ENCODE data around the gene UPK3B.
"Not testable (repeated sequence)": the region's sequence is repeated elsewhere in the genome, so short reads cannot be mapped to it uniquely, and the experiment has no call there.

Gene UPK3B

GRCh38 chr7:76492139-76492538 is 18.2 kb upstream of the UPK3B start:
- DNase-seq (ENCODE audit: low read depth) = not testable (repeated sequence)

- not testable (repeated sequence) for DNase-seq (ENCODE audit: low read depth)
Observed at GRCh38 chr7:76495717-76496116, 14.6 kb upstream of the UPK3B start.

- not testable (repeated sequence) for DNase-seq (ENCODE audit: low read depth)
Observed at GRCh38 chr7:76497918-76498582, 12.3 kb upstream of the UPK3B start.

- DNase-seq (ENCODE audit: low read depth) = not testable (repeated sequence)
Observed at GRCh38 chr7:76498583-76499200, 11.7 kb upstream of the UPK3B start.

GRCh38 chr7:76499201-76499923 is 11.0 kb upstream of the UPK3B start:
- DNase-seq (ENCODE audit: low read depth) = not testable (repeated sequence)

GRCh38 chr7:76499924-76500241 is 10.5 kb upstream of the UPK3B start:
- DNase-seq (ENCODE audit: low read depth) = not testable (repeated sequence)

- DNase-seq (ENCODE audit: low read depth) = not testable (repeated sequence)
Observed at GRCh38 chr7:76502224-76502623, 8.1 kb upstream of the UPK3B start.

GRCh38 chr7:76502836-76503235 is 7.5 kb upstream of the UPK3B start:
- DNase-seq (ENCODE audit: low read depth) = not testable (repeated sequence)

- not testable (repeated sequence) for DNase-seq (ENCODE audit: low read depth)
Observed at GRCh38 chr7:76503244-76503643, 7.1 kb upstream of the UPK3B start.

- DNase-seq (ENCODE audit: low read depth) = not testable (repeated sequence)
Observed at GRCh38 chr7:76504351-76505167, 5.8 kb upstream of the UPK3B start.

- DNase-seq (ENCODE audit: low read depth) = no peak
Observed at GRCh38 chr7:76505168-76506080, 4.9 kb upstream of the UPK3B start.

GRCh38 chr7:76506081-76506440 is 4.3 kb upstream of the UPK3B start:
- no peak for DNase-seq (ENCODE audit: low read depth)

- not testable (repeated sequence) for DNase-seq (ENCODE audit: low read depth)
Observed at GRCh38 chr7:76506643-76507042, 3.7 kb upstream of the UPK3B start.

- no peak for DNase-seq (ENCODE audit: low read depth)
Observed at GRCh38 chr7:76507723-76508406, 2.5 kb upstream of the UPK3B start.

GRCh38 chr7:76511200-76511910 is 1.0 kb downstream of the UPK3B start:
- DNase-seq (ENCODE audit: low read depth) = not testable (repeated sequence)

- DNase-seq (ENCODE audit: low read depth) = not testable (repeated sequence)
Observed at GRCh38 chr7:76511911-76512885, 1.8 kb downstream of the UPK3B start.

GRCh38 chr7:76512941-76513816 is 2.8 kb downstream of the UPK3B start:
- no peak for DNase-seq (ENCODE audit: low read depth)
